ENCODE results near the gene ANKRD11. TPM values are rescaled to one million over a fixed set of nuclear protein-coding genes. Genes with fewer than 3 reads are reported as not detected.

The ANKRD11 gene
- polyA plus RNA-seq, 1 donor (not counting 4 experiments of a cell fraction or from before 2014, with no cell fraction given) = 30.1 TPM

- Histone ChIP-seq H2AFZ (ENCODE audit: control insufficient read depth, low read length) (no peak overlapping the region), H3K27ac (ENCODE audit: control insufficient read depth, insufficient read depth, low read length) (no peak overlapping the region), H3K9me1 (ENCODE audit: control insufficient read depth, extremely low read depth, insufficient read depth, low read length) (peaks cover 20% of the 10 kb centered on the region), H3K4me2 (ENCODE audit: control insufficient read depth, extremely low read depth, insufficient read depth, low read depth, low read length) (no peak overlapping the region), H3K79me2 (ENCODE audit: control insufficient read depth, insufficient read depth, low read length) (peaks cover 96% of the 10 kb centered on the region), H3K4me1 (ENCODE audit: control insufficient read depth, extremely low read depth, insufficient read depth, low read length) (peaks cover 62% of the 10 kb centered on the region), H3K27me3 (ENCODE audit: control insufficient read depth, extremely low read depth, insufficient read depth, low read length) (no peaks in the 10 kb centered on the region), H3K4me3 (ENCODE audit: control insufficient read depth in 2 of 3, extremely low read depth in 1 of 3, insufficient read depth in 2 of 3, low read depth in 1 of 3, low read length in 3 of 3) (no peak overlapping the region), H3K36me3 (ENCODE audit: control insufficient read depth in 2 of 2, extremely low read depth in 1 of 2, insufficient read depth in 2 of 2, low read length in 2 of 2) (no peaks in the 10 kb centered on the region), H3K9me3 (ENCODE audit: control insufficient read depth, low read depth, low read length) (no peaks in the 10 kb centered on the region), H3K9ac (ENCODE audit: control insufficient read depth, extremely low read depth, insufficient read depth, low read length) (no peak overlapping the region), H4K20me1 (ENCODE audit: control insufficient read depth, extremely low read depth, insufficient read depth, low read length) (peaks cover 84% of the 10 kb centered on the region)
- TF ChIP-seq CTCF (optimal IDR thresholded peaks at IDR 0.05 in 1 of 3, IDR thresholded peaks at IDR 0.05 in 1 of 3, conservative IDR thresholded peaks at IDR 0.05 in 1 of 3; ENCODE audit: extremely low read depth in 1 of 3, insufficient read depth in 2 of 3, low read length in 3 of 3) (no peak), EZH2 (IDR thresholded peaks at IDR 0.05; ENCODE audit: low read length) (no peak)
- FAIRE-seq = no peak
- dilution Hi-C loops (cut with MboI; ENCODE audit: extremely low pct_ligation_motif_present, low sequenced_read_pairs) = no loop called here
- no peak for DNase-seq (ENCODE audit: low read depth, low spot score)
These were observed 83.0 kb downstream of the ANKRD11 start for GRCh38 chr16:89407282-89407924.

- dilution Hi-C loops (cut with MboI; ENCODE audit: extremely low pct_ligation_motif_present, low sequenced_read_pairs) = no loop called here
- Histone ChIP-seq H2AFZ (ENCODE audit: control insufficient read depth, low read length) (no peak overlapping the region), H3K4me1 (ENCODE audit: control insufficient read depth, extremely low read depth, insufficient read depth, low read length) (peaks cover 55% of the 10 kb centered on the region)
These were observed 84.0 kb downstream of the ANKRD11 start for GRCh38 chr16:89406277-89406888.

More at GRCh38 chr16:89406277-89406888, 84.0 kb downstream of the ANKRD11 start:
- peaks cover 20% of the 10 kb centered on the region for H3K9me1 ChIP-seq (ENCODE audit: control insufficient read depth, extremely low read depth, insufficient read depth, low read length)
- no peak for FAIRE-seq
- no peaks in the 10 kb centered on the region for H3K36me3 ChIP-seq (ENCODE audit: control insufficient read depth in 2 of 2, extremely low read depth in 1 of 2, insufficient read depth in 2 of 2, low read length in 2 of 2)
- H4K20me1 ChIP-seq (ENCODE audit: control insufficient read depth, extremely low read depth, insufficient read depth, low read length) = peaks cover 84% of the 10 kb centered on the region
- no peak overlapping the region for H3K27ac ChIP-seq (ENCODE audit: control insufficient read depth, insufficient read depth, low read length)
- TF ChIP-seq EZH2 (IDR thresholded peaks at IDR 0.05; ENCODE audit: low read length) (no peak), CTCF (optimal IDR thresholded peaks at IDR 0.05 in 1 of 3, IDR thresholded peaks at IDR 0.05 in 1 of 3, conservative IDR thresholded peaks at IDR 0.05 in 1 of 3; ENCODE audit: extremely low read depth in 1 of 3, insufficient read depth in 2 of 3, low read length in 3 of 3) (no peak)
- H3K79me2 ChIP-seq (ENCODE audit: control insufficient read depth, insufficient read depth, low read length) = peaks cover 97% of the 10 kb centered on the region
- H3K4me3 ChIP-seq (ENCODE audit: control insufficient read depth in 2 of 3, extremely low read depth in 1 of 3, insufficient read depth in 2 of 3, low read depth in 1 of 3, low read length in 3 of 3) = no peak overlapping the region
- H3K4me2 ChIP-seq (ENCODE audit: control insufficient read depth, extremely low read depth, insufficient read depth, low read depth, low read length) = no peak overlapping the region
- H3K9ac ChIP-seq (ENCODE audit: control insufficient read depth, extremely low read depth, insufficient read depth, low read length) = no peak overlapping the region
- no peaks in the 10 kb centered on the region for H3K27me3 ChIP-seq (ENCODE audit: control insufficient read depth, extremely low read depth, insufficient read depth, low read length)
- no peaks in the 10 kb centered on the region for H3K9me3 ChIP-seq (ENCODE audit: control insufficient read depth, low read depth, low read length)
- no peak for DNase-seq (ENCODE audit: low read depth, low spot score)
